B cell (primary cell): ENCODE data around the gene IL7R. TPM values are rescaled to one million over a fixed set of nuclear protein-coding genes. Genes with fewer than 3 reads are reported as not detected.

Source experiments
- ATAC-seq: fragments of 200-7000 bp; cut with Tn5 transposase; one replicate; pipeline ENCODE4 v1.10.0; 2021; ENCODE audit warnings: low read depth, mild to moderate bottlenecking, moderate number of reproducible peaks, moderate library complexity
- CTCF ChIA-PET: fragments of 350-600 bp; sonication (Branson Sonifier 250); formaldehyde crosslinking; loops from one replicate; lab custom pipeline; 2021; ENCODE audit warnings: antibody characterized with exemption, inconsistent platforms; lab: Charles Lee
- POLR2A ChIA-PET: fragments of 350-600 bp; sonication (Branson Sonifier 250); formaldehyde crosslinking; loops from one replicate; lab custom pipeline; 2021; ENCODE audit warnings: antibody characterized with exemption; lab: Charles Lee
- DNase-seq: peaks from one replicate; pipeline ENCODE4 v3.0.0; 2013
- H2AFZ ChIP-seq: 2 replicates; pipeline ENCODE4 v1.6.1; 2012; ENCODE audit warnings: mild to moderate bottlenecking, low read depth, low read length; ENCODE audit not compliant: insufficient read depth, poor library complexity, severe bottlenecking
- H3K27ac ChIP-seq, 2 donors: 1 replicate in 1 of 2; 2 replicates in 1 of 2; pipeline ENCODE4 v1.5.1; 2012 to 2013; ENCODE audit warnings: low read length in 2 of 2, mild to moderate bottlenecking in 2 of 2, moderate library complexity in 1 of 2
- H3K27me3 ChIP-seq, 4 experiments: fragments of 200-600 bp in 1 of 4; sonication (generic) in 1 of 4; replicated peaks in 1 of 4; 1 replicate in 2 of 4; 2 replicates in 2 of 4; pipeline versions ENCODE4 v1.6.1 to v1.7.0; 2013 to 2016; ENCODE audit warnings: low read length in 3 of 4, mild to moderate bottlenecking in 2 of 4, mixed read lengths in 1 of 4, moderate library complexity in 1 of 4; ENCODE audit not compliant: insufficient read depth in 4 of 4, control insufficient read depth in 3 of 4; ENCODE audit errors: control extremely low read depth in 1 of 4
- H3K36me3 ChIP-seq, 2 experiments: replicated peaks in 1 of 2; 1 replicate in 1 of 2; 2 replicates in 1 of 2; pipeline versions ENCODE4 v1.6.1 to v1.7.1; 2013; ENCODE audit warnings: low read length in 1 of 2; ENCODE audit not compliant: insufficient read depth in 2 of 2, control insufficient read depth in 1 of 2; ENCODE audit errors: control extremely low read depth in 1 of 2, extremely low read depth in 1 of 2
- H3K4me1 ChIP-seq, 2 donors: fragments of 200-600 bp in 1 of 2; sonication (generic) in 1 of 2; 1 replicate in 1 of 2; 2 replicates in 1 of 2; pipeline versions ENCODE4 v1.5.1 to v1.6.1; 2013 to 2017; ENCODE audit warnings: low read length in 2 of 2; ENCODE audit not compliant: control insufficient read depth in 2 of 2, insufficient read depth in 2 of 2
- H3K4me2 ChIP-seq: replicated peaks from 2 replicates; pipeline ENCODE3; 2012; ENCODE audit warnings: mild to moderate bottlenecking, low read depth, low read length; ENCODE audit not compliant: poor library complexity, severe bottlenecking
- H3K4me3 ChIP-seq, 5 experiments: fragments of 200-600 bp in 1 of 5; sonication (generic) in 1 of 5; 1 replicate in 3 of 5; 2 replicates in 2 of 5; pipeline versions ENCODE4 v1.5.1 to v1.7.0; 2011 to 2016; ENCODE audit warnings: low read length in 4 of 5, mild to moderate bottlenecking in 4 of 5, low read depth in 2 of 5, control low read depth in 1 of 5, moderate library complexity in 1 of 5; ENCODE audit not compliant: insufficient read depth in 1 of 5; ENCODE audit errors: control extremely low read depth in 1 of 5, extremely low read depth in 1 of 5
- H3K79me2 ChIP-seq: fragments of 200-600 bp; sonication (generic); one replicate; pipeline ENCODE4 v1.6.0; 2016; ENCODE audit warnings: low read length; ENCODE audit not compliant: control insufficient read depth, insufficient read depth
- H3K9ac ChIP-seq: fragments of 200-600 bp; sonication (generic); 2 replicates; pipeline ENCODE4 v1.6.1; 2017; ENCODE audit warnings: mild to moderate bottlenecking, low read length, moderate library complexity
- H3K9me3 ChIP-seq, 3 donors: one replicate each; pipeline versions ENCODE4 v1.6.1 to v1.7.1; 2013; ENCODE audit warnings: low read length in 2 of 3; ENCODE audit not compliant: control insufficient read depth in 2 of 3, insufficient read depth in 1 of 3; ENCODE audit errors: control extremely low read depth in 1 of 3
- H4K20me1 ChIP-seq: 2 replicates; pipeline ENCODE4 v1.6.0; 2012; ENCODE audit warnings: mild to moderate bottlenecking, low read length; ENCODE audit not compliant: insufficient read depth, control insufficient read depth, poor library complexity, severe bottlenecking
- H3K27ac Mint-ChIP-seq: one replicate; pipeline ENCODE4 v1.8.0; 2021; ENCODE audit warnings: mixed read lengths
- H3K27me3 Mint-ChIP-seq: one replicate; pipeline ENCODE4 v1.8.0; 2021; ENCODE audit warnings: mixed read lengths
- H3K4me1 Mint-ChIP-seq: one replicate; pipeline ENCODE4 v1.8.0; 2021; ENCODE audit warnings: mixed read lengths
- H3K4me3 Mint-ChIP-seq: one replicate; pipeline ENCODE4 v1.8.0; 2021; ENCODE audit warnings: mixed read lengths
- H3K9me3 Mint-ChIP-seq: one replicate; pipeline ENCODE4 v1.8.0; 2022; ENCODE audit warnings: mixed read lengths; ENCODE audit not compliant: insufficient read depth
- EZH2 ChIP-seq: IDR thresholded peaks from 2 replicates; pipeline ENCODE4 v1.6.1; 2012; ENCODE audit warnings: borderline replicate concordance, low read depth, mild to moderate bottlenecking, moderate library complexity, low read length; ENCODE audit not compliant: insufficient read depth, poor library complexity, severe bottlenecking
- WGBS: methylation state at CpG from one replicate; pipeline ENCODE4 v1.1.5; 2013; ENCODE audit warnings: missing lambda C conversion rate; ENCODE audit not compliant: insufficient coverage; 5-methylcytosine and 5-hydroxymethylcytosine counted together
- intact Hi-C: fragments of 100-400 bp; cut with micrococcal nuclease; formaldehyde crosslinking; loops from one replicate; pipeline ENCODE4 v1.10.0; 2022
- polyA plus RNA-seq: library from polyadenylated mRNA; depleted of rRNA; stranded (reverse); fragments of >200 nt; gene quantifications from 2 replicates; pipeline ENCODE4 v1.2.3, GENCODE V29; 2012
- total RNA-seq, 2 donors: library from RNA; stranded (reverse); fragments of 120-200 nt in 1 of 2; gene quantifications; 1 replicate in 1 of 2; 2 replicates in 1 of 2; pipeline versions ENCODE4 v1.2.3 to v1.2.4, GENCODE V29; 2013 to 2022
- TF ChIP-seq, protein P1 (sequence below): fragments of 200-600 bp; IDR thresholded peaks from one replicate; pipeline ENCODE4 v1.8.0; 2022; ENCODE audit warnings: antibody characterized with exemption, mild to moderate bottlenecking

Gene IL7R
- total and polyA plus RNA-seq, 2 donors (not counting 1 experiment from before 2014, with no cell fraction given): 2.4 TPM

- H2AFZ ChIP-seq: no peak overlapping the region
- no peaks in the 10 kb centered on the region for H3K79me2 ChIP-seq
- DNase-seq: no peak
- Mint-ChIP-seq H3K4me1 (peaks cover 5% of the 10 kb centered on the region), H3K9me3 (peaks cover 3% of the 10 kb centered on the region), H3K27ac (no peak overlapping the region), H3K4me3 (no peak overlapping the region), H3K27me3 (peaks cover 3% of the 10 kb centered on the region)
- peaks cover 0 to 4% of the 10 kb centered on the region in 2 donors for H3K4me1 ChIP-seq
- no peaks in the 10 kb centered on the region for H4K20me1 ChIP-seq
- H3K27ac ChIP-seq: no peak overlapping the region
- intact Hi-C loops: no loop called here
- peaks cover 0 to 1% of the 10 kb centered on the region in 2 experiments for H3K36me3 ChIP-seq
- no peak overlapping the region for H3K9ac ChIP-seq
- no peak overlapping the region for H3K4me3 ChIP-seq
- no peaks in the 10 kb centered on the region for H3K9me3 ChIP-seq
- TF ChIP-seq, protein P1, sequence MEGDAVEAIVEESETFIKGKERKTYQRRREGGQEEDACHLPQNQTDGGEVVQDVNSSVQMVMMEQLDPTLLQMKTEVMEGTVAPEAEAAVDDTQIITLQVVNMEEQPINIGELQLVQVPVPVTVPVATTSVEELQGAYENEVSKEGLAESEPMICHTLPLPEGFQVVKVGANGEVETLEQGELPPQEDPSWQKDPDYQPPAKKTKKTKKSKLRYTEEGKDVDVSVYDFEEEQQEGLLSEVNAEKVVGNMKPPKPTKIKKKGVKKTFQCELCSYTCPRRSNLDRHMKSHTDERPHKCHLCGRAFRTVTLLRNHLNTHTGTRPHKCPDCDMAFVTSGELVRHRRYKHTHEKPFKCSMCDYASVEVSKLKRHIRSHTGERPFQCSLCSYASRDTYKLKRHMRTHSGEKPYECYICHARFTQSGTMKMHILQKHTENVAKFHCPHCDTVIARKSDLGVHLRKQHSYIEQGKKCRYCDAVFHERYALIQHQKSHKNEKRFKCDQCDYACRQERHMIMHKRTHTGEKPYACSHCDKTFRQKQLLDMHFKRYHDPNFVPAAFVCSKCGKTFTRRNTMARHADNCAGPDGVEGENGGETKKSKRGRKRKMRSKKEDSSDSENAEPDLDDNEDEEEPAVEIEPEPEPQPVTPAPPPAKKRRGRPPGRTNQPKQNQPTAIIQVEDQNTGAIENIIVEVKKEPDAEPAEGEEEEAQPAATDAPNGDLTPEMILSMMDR: no peak
- ATAC-seq: no peak
- POLR2A ChIA-PET: no interaction called here
- H3K27me3 ChIP-seq: no peaks in the 10 kb centered on the region
- WGBS: no CpG with 5 or more reads among the region's 1 CpG
- CTCF ChIA-PET: no interaction called here
- H3K4me2 ChIP-seq: no peak overlapping the region
These were observed 4.0 kb downstream of the IL7R start for GRCh38 chr5:35860686-35861085.

DNA sequence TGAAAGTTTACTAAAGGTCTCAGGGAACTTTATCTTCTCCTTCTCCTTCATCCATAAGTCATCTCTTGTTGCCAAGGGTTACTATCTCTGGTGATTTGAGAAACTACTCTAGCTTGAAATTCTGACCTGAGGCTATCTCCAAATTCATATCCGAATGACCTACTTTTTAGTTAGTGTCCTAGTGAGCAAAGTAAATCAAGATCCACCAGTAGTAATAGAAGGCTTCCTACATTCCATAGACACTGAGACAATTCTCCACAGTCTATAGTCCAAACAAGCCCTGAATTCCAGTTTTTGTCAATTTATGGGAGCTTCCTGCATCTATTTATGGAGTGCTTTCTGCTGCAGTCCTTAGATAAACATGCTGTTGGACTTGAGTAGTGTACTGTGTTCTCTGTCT, 5.0 kb downstream of the IL7R start:
- no peak overlapping the region for H3K9ac ChIP-seq
- H3K4me1 ChIP-seq: peaks cover 0 to 3% of the 10 kb centered on the region in 2 donors
- H3K79me2 ChIP-seq: no peaks in the 10 kb centered on the region
- no peak overlapping the region for H3K4me2 ChIP-seq
- H3K9me3 ChIP-seq: no peaks in the 10 kb centered on the region
- Mint-ChIP-seq H3K27me3 (peaks cover 3% of the 10 kb centered on the region), H3K4me3 (no peak overlapping the region), H3K27ac (no peak overlapping the region), H3K9me3 (peaks cover 3% of the 10 kb centered on the region), H3K4me1 (peaks cover 3% of the 10 kb centered on the region)
- TF ChIP-seq, protein P1: no peak
- TF ChIP-seq EZH2: no peak
- H3K27me3 ChIP-seq: no peaks in the 10 kb centered on the region
- no peak overlapping the region for H2AFZ ChIP-seq
- no CpG with 5 or more reads among the region's 1 CpG for WGBS
- no peaks in the 10 kb centered on the region for H4K20me1 ChIP-seq
- no peak overlapping the region for H3K27ac ChIP-seq
- peaks cover 0 to 1% of the 10 kb centered on the region in 2 experiments for H3K36me3 ChIP-seq
- DNase-seq (no peak), ATAC-seq (no peak)
- no peak overlapping the region for H3K4me3 ChIP-seq
- intact Hi-C loops: no loop called here
- CTCF ChIA-PET: no interaction called here
- POLR2A ChIA-PET: no interaction called here
